Measurements from ENCODE around the gene RAX2. TPM values are rescaled to one million over a fixed set of nuclear protein-coding genes. Genes with fewer than 3 reads are reported as not detected.

The RAX2 gene
- total and polyA plus RNA-seq, 9 of the 15 experiments (the other 6 are each of a cell fraction or from before 2014, with no cell fraction given) = not detected

GRCh38 chr19:3733549-3734309 is 38.3 kb downstream of the RAX2 start (continued):
- TF ChIP-seq NCOR1 (IDR thresholded peaks at IDR 0.05) (peak; percentile 17; the same call in 1 of the 2 replicates), SPI1 (IDR thresholded peaks at IDR 0.05; ENCODE audit: borderline replicate concordance, low read depth, low read length) (peak; percentile 87), LEF1 (IDR thresholded peaks at IDR 0.05) (0 out of 2 replicates have a peak, but pooled peaks have one; percentile 17), ELF1 (tag; IDR thresholded peaks at IDR 0.05) (no peak; the same call in 1 of the 2 replicates), HDAC2 (IDR thresholded peaks at IDR 0.05) (0 out of 2 replicates have a peak, but pooled peaks have one; percentile 27), PBX2 (CRISPR knock-in tag; IDR thresholded peaks at IDR 0.05; ENCODE audit: low read depth) (no peak), PBX2 (tag; conservative IDR thresholded peaks at IDR 0.05; ENCODE audit: low read depth) (0 out of 2 replicates have a peak, but pooled peaks have one; percentile 17), ZBTB2 (IDR thresholded peaks at IDR 0.05) (0 out of 2 replicates have a peak, but pooled peaks have one; percentile 14), MLLT1 (IDR thresholded peaks at IDR 0.05) (peak in 1 of 2 experiments; percentile 79; a peak in 2 of 4 replicates), ZNF174 (CRISPR knock-in tag; IDR thresholded peaks at IDR 0.05) (no peak), CHD4 (IDR thresholded peaks at IDR 0.05; ENCODE audit: insufficient read depth, insufficient replicate concordance, low read depth, low read length, poor library complexity, severe bottlenecking) (peak; percentile 55), CTBP1 (IDR thresholded peaks at IDR 0.05; ENCODE audit: borderline replicate concordance) (no peak), BCOR (IDR thresholded peaks at IDR 0.05) (peak; percentile 91), DMBX1 (CRISPR knock-in tag; IDR thresholded peaks at IDR 0.05; ENCODE audit: borderline replicate concordance) (no peak), CBX1 (IDR thresholded peaks at IDR 0.05; ENCODE audit: low read depth) (peak; percentile 37; the same call in 1 of the 2 replicates), ZFP36 (IDR thresholded peaks at IDR 0.05; ENCODE audit: low read depth, low read length, partially characterized antibody) (peak; percentile 9), DDX20 (tag; IDR thresholded peaks at IDR 0.05; ENCODE audit: low read depth) (no peak), RBM25 (IDR thresholded peaks at IDR 0.05; ENCODE audit: low read depth, low read length, severe bottlenecking) (peak; percentile 86), SMARCA5 (IDR thresholded peaks at IDR 0.05) (peak; percentile 56; the same call in 1 of the 2 replicates), ETV5 (CRISPR knock-in tag; IDR thresholded peaks at IDR 0.05; ENCODE audit: low read depth) (0 out of 2 replicates have a peak, but pooled peaks have one; percentile 42), PTBP1 (IDR thresholded peaks at IDR 0.05; ENCODE audit: low read depth, low read length) (peak; percentile 100)
- TF ChIP-seq, protein P1, sequence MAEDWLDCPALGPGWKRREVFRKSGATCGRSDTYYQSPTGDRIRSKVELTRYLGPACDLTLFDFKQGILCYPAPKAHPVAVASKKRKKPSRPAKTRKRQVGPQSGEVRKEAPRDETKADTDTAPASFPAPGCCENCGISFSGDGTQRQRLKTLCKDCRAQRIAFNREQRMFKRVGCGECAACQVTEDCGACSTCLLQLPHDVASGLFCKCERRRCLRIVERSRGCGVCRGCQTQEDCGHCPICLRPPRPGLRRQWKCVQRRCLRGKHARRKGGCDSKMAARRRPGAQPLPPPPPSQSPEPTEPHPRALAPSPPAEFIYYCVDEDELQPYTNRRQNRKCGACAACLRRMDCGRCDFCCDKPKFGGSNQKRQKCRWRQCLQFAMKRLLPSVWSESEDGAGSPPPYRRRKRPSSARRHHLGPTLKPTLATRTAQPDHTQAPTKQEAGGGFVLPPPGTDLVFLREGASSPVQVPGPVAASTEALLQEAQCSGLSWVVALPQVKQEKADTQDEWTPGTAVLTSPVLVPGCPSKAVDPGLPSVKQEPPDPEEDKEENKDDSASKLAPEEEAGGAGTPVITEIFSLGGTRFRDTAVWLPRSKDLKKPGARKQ (CRISPR knock-in tag; IDR thresholded peaks at IDR 0.05) = no peak

Measured in K562 (cell line).